SK-N-SH (cell line): ENCODE measurements around the gene CAMK2N1. TPM values are rescaled to one million over a fixed set of nuclear protein-coding genes. Genes with fewer than 3 reads are reported as not detected.

Experiments
- CTCF ChIA-PET: fragments of 300-600, 350-600 bp; formaldehyde crosslinking; extraction: SDS; loops from one replicate; lab custom pipeline; 2021; lab: Yijun Ruan, JAX
- POLR2A ChIA-PET: fragments of 350-600 bp; sonication (Branson Sonifier 250); formaldehyde crosslinking; extraction: SDS; loops from one replicate; lab custom pipeline; 2020; ENCODE audit warnings: antibody characterized with exemption, inconsistent platforms; lab: Yijun Ruan, JAX
- DNase-seq: peaks from one replicate; pipeline ENCODE4 v3.0.0; 2012
- H2AFZ ChIP-seq: fragments of 200-600 bp; sonication (generic); 2 replicates; pipeline ENCODE4 v1.8.1; 2016; ENCODE audit warnings: antibody characterized with exemption, mild to moderate bottlenecking, low read depth
- H3F3A ChIP-seq: fragments of 200-600 bp; sonication (generic); replicated peaks from 2 replicates; pipeline ENCODE3; 2016; ENCODE audit warnings: antibody characterized with exemption, mild to moderate bottlenecking; ENCODE audit not compliant: insufficient read depth
- H3K27ac ChIP-seq, 2 experiments: fragments of 200-500 bp in 1 of 2; fragments of 200-600 bp in 1 of 2; sonication (Bioruptor generic) in 1 of 2; sonication (generic), shearing (Covaris generic) in 1 of 2; 2 replicates each; pipeline versions ENCODE4 v1.5.1 to v1.6.1; 2014 to 2016; ENCODE audit warnings: low read depth in 2 of 2, inconsistent platforms in 1 of 2, low read length in 1 of 2, mild to moderate bottlenecking in 1 of 2, mixed read lengths in 1 of 2
- H3K27me3 ChIP-seq: fragments of 200-600 bp; sonication (generic), shearing (Covaris generic); 2 replicates; pipeline ENCODE4 v1.6.1; 2016; ENCODE audit warnings: mixed run types; ENCODE audit not compliant: insufficient read depth
- H3K36me3 ChIP-seq, 2 experiments: fragments of 200-500 bp in 1 of 2; fragments of 200-600 bp in 1 of 2; sonication (Bioruptor generic) in 1 of 2; sonication (generic) in 1 of 2; replicated peaks in 1 of 2; 2 replicates each; pipeline versions ENCODE3 to v1.5.1; 2014 to 2016; ENCODE audit warnings: low read length in 1 of 2, mild to moderate bottlenecking in 1 of 2; ENCODE audit not compliant: insufficient read depth in 2 of 2, control insufficient read depth in 1 of 2
- H3K4me1 ChIP-seq, 2 experiments: fragments of 200-500 bp in 1 of 2; fragments of 200-600 bp in 1 of 2; sonication (Bioruptor generic) in 1 of 2; sonication (generic), shearing (Covaris generic) in 1 of 2; 2 replicates each; pipeline versions ENCODE4 v1.5.1 to v1.6.1; 2014 to 2016; ENCODE audit warnings: low read depth in 1 of 2, low read length in 1 of 2, mixed run types in 1 of 2; ENCODE audit not compliant: insufficient read depth in 2 of 2, control insufficient read depth in 1 of 2
- H3K4me2 ChIP-seq: fragments of 200-600 bp; sonication (generic), shearing (Covaris generic); 2 replicates; pipeline ENCODE4 v1.6.1; 2017; ENCODE audit warnings: mixed run types
- H3K4me3 ChIP-seq, 2 experiments: fragments of 200-500 bp in 1 of 2; fragments of 200-600 bp in 1 of 2; sonication (Bioruptor generic) in 1 of 2; sonication (generic), shearing (Covaris generic) in 1 of 2; 2 replicates each; pipeline versions ENCODE4 v1.5.1 to v1.8.1; 2014 to 2016; ENCODE audit warnings: low read depth in 2 of 2, inconsistent platforms in 1 of 2, low read length in 1 of 2, mild to moderate bottlenecking in 1 of 2, mixed read lengths in 1 of 2, moderate library complexity in 1 of 2
- H3K79me2 ChIP-seq: fragments of 200-600 bp; sonication (generic); 2 replicates; pipeline ENCODE4 v1.8.1; 2017; ENCODE audit warnings: mild to moderate bottlenecking; ENCODE audit not compliant: insufficient read depth
- H3K9ac ChIP-seq: fragments of 200-600 bp; sonication (generic); 2 replicates; pipeline ENCODE4 v1.6.1; 2017; ENCODE audit warnings: mixed run types
- H3K9me2 ChIP-seq: fragments of 200-600 bp; sonication (generic); 2 replicates; pipeline ENCODE4 v1.6.1; 2017; ENCODE audit warnings: mixed run types
- H3K9me3 ChIP-seq: fragments of 200-600 bp; sonication (generic); 2 replicates; pipeline ENCODE4 v1.6.1; 2017; ENCODE audit warnings: mixed run types, mild to moderate bottlenecking, moderate library complexity
- H4K20me1 ChIP-seq: fragments of 200-600 bp; sonication (generic); 2 replicates; pipeline ENCODE4 v1.6.1; 2017; ENCODE audit warnings: mild to moderate bottlenecking, mixed run types; ENCODE audit not compliant: insufficient read depth
- EP300 ChIP-seq, 2 experiments: IDR thresholded peaks; 2 replicates each; pipeline versions ENCODE4 v1.4.0 to v1.6.1; 2012; ENCODE audit warnings: borderline replicate concordance in 1 of 2, low read depth in 1 of 2, low read length in 1 of 2
- FOSL2 ChIP-seq: IDR thresholded peaks from 2 replicates; pipeline ENCODE4 v1.4.0; 2012; ENCODE audit warnings: low read depth, mild to moderate bottlenecking, moderate library complexity, borderline replicate concordance
- GATA2 ChIP-seq: sonication (generic); formaldehyde crosslinking; IDR thresholded peaks from 2 replicates; pipeline ENCODE4 v1.5.0; 2020; ENCODE audit warnings: mild to moderate bottlenecking, missing genetic modification reagents
- MXI1 ChIP-seq: IDR thresholded peaks from 2 replicates; pipeline ENCODE4 v1.6.1; 2012; ENCODE audit warnings: mild to moderate bottlenecking, low read depth, low read length, improper control_type of control experiment
- NRF1 ChIP-seq: IDR thresholded peaks from 2 replicates; pipeline ENCODE4 v1.6.1; 2012; ENCODE audit warnings: low read depth, mild to moderate bottlenecking, low read length
- RAD21 ChIP-seq: IDR thresholded peaks from 2 replicates; pipeline ENCODE4 v1.6.1; 2012; ENCODE audit warnings: mild to moderate bottlenecking, low read length
- RCOR1 ChIP-seq: fragments of 150-350 bp; IDR thresholded peaks from 2 replicates; pipeline ENCODE4 v1.6.1; 2017; ENCODE audit warnings: antibody characterized with exemption, low read length
- SIN3A ChIP-seq: IDR thresholded peaks from 2 replicates; pipeline ENCODE4 v1.6.1; 2012; ENCODE audit warnings: low read depth, mild to moderate bottlenecking, low read length, moderate library complexity, borderline replicate concordance
- TCF12 ChIP-seq: IDR thresholded peaks from 2 replicates; pipeline ENCODE4 v1.4.0; 2012
- WGBS: methylation state at CpG from one replicate; pipeline ENCODE4 v1.1.6; 2017; ENCODE audit warnings: low lambda C conversion rate; 5-methylcytosine and 5-hydroxymethylcytosine counted together
- polyA plus RNA-seq, 3 experiments: library from polyadenylated mRNA; depleted of rRNA; stranded (reverse); fragments of >200 nt; gene quantifications; 2 replicates each; pipeline ENCODE4 v1.2.3, GENCODE V29; 2012
- TF ChIP-seq, protein P1 (sequence below): fragments of 150-350 bp; IDR thresholded peaks from 2 replicates; pipeline ENCODE4 v1.6.1; 2016; ENCODE audit warnings: mild to moderate bottlenecking, low read depth, low read length
- TF ChIP-seq, protein P2 (sequence below): IDR thresholded peaks from 2 replicates; pipeline ENCODE4; 2012
- TF ChIP-seq, protein P3 (sequence below): fragments of 150-350 bp; IDR thresholded peaks from 2 replicates; pipeline ENCODE4 v1.6.1; 2017; ENCODE audit warnings: antibody characterized with exemption, low read length, low read depth, borderline replicate concordance
- TF ChIP-seq, protein P4 (sequence below): IDR thresholded peaks from 2 replicates; pipeline ENCODE4 v1.4.0; 2012; ENCODE audit warnings: low read depth, borderline replicate concordance
- TF ChIP-seq, protein P5 (sequence below): IDR thresholded peaks from 2 replicates; pipeline ENCODE4 v1.4.0; 2012; ENCODE audit warnings: low read depth
- TF ChIP-seq, protein P6 (sequence below): fragments of 200-600 bp; sonication (generic); IDR thresholded peaks from 2 replicates; pipeline ENCODE4 v1.6.1; 2017; ENCODE audit warnings: antibody characterized with exemption, mild to moderate bottlenecking, moderate library complexity

Gene CAMK2N1
- polyA plus RNA-seq, 1 of the 3 experiments (the other 2 are of a cell fraction), result 5.3 TPM

DNA sequence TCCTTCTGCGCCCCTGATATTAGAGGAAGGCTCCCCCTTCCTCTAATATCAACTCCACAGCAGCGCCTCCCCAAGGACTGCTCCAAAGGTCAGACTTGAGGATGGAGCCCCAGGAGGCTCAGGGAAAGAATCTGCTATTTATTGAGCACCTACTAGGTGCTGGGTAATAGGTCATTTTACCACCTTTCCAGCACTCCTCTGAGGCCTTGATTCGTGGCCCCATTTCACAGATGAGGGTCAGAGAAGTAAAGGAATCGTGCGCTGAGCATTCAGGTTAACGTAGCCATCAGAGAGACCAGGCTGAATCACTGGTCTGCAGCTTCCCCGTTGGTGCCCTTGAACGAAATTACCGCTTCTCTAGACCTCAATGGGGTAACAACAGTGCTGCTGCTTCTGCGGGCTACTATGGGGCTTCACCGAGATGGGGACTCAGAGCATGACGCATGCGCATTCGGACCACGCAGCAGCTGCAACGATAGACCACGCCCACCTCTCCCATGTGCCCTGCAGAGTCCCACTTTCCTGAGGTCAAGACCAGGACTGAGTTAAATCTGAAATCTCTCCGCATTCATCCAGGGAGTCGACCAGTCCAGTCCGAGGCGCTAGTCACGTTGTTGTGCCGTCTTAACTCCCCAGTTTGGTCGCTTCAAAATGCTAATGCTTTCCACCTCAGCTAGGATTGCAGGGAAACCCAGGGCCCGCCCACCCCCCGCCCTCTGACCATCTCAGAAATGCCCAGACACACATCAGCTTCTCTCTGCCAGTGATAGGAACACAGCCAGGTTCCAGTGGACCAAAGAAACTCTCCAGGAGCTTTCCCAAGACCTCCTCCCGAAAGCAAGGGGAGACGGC, 12.9 kb downstream of the CAMK2N1 start:
- ChIA-PET POLR2A (interaction anchor here (2.5 kb wide), 1 partner anchor 11 kb away, joined by 14 read pairs; no protein-coding TSS in a partner anchor), CTCF (interaction anchor here (0.7 to 3.2 kb wide), 6 partner anchors 10 to 260 kb away, joined by 3 to 13 read pairs (median 3); no protein-coding TSS in a partner anchor)
- no peaks in the 10 kb centered on the region for H3F3A ChIP-seq
- H3K4me2 ChIP-seq, result no peak overlapping the region
- no peak overlapping the region for H3K9ac ChIP-seq
- 56% methylated on average over 17 of the region's 28 CpGs for WGBS
- peak; percentile 78 for DNase-seq
- H2AFZ ChIP-seq, result no peak overlapping the region
- no peaks in the 10 kb centered on the region for H3K79me2 ChIP-seq
- peaks cover 0 to 38% of the 10 kb centered on the region in 2 experiments; a peak in 2 of 4 replicates for H3K4me1 ChIP-seq
- H3K4me3 ChIP-seq, result no peak overlapping the region
- no peaks in the 10 kb centered on the region for H4K20me1 ChIP-seq
- TF ChIP-seq, protein P1, sequence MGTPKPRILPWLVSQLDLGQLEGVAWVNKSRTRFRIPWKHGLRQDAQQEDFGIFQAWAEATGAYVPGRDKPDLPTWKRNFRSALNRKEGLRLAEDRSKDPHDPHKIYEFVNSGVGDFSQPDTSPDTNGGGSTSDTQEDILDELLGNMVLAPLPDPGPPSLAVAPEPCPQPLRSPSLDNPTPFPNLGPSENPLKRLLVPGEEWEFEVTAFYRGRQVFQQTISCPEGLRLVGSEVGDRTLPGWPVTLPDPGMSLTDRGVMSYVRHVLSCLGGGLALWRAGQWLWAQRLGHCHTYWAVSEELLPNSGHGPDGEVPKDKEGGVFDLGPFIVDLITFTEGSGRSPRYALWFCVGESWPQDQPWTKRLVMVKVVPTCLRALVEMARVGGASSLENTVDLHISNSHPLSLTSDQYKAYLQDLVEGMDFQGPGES, result no peak
- TF ChIP-seq NRF1, result 0 out of 2 replicates have a peak, but pooled peaks have one; percentile 28
- TF ChIP-seq, protein P2, sequence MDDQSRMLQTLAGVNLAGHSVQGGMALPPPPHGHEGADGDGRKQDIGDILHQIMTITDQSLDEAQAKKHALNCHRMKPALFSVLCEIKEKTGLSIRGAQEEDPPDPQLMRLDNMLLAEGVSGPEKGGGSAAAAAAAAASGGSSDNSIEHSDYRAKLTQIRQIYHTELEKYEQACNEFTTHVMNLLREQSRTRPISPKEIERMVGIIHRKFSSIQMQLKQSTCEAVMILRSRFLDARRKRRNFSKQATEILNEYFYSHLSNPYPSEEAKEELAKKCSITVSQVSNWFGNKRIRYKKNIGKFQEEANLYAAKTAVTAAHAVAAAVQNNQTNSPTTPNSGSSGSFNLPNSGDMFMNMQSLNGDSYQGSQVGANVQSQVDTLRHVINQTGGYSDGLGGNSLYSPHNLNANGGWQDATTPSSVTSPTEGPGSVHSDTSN, result no peak
- TF ChIP-seq, all 33 proteins: peak for 1
- Histone ChIP-seq H3K27ac (peak overlapping the region in 1 of 2 experiments; percentile 74; a peak in 2 of 4 replicates), H3K36me3 (no peaks in the 10 kb centered on the region), H3K9me3 (no peaks in the 10 kb centered on the region), H3K27me3 (no peaks in the 10 kb centered on the region), H3K9me2 (no peaks in the 10 kb centered on the region)

DNA sequence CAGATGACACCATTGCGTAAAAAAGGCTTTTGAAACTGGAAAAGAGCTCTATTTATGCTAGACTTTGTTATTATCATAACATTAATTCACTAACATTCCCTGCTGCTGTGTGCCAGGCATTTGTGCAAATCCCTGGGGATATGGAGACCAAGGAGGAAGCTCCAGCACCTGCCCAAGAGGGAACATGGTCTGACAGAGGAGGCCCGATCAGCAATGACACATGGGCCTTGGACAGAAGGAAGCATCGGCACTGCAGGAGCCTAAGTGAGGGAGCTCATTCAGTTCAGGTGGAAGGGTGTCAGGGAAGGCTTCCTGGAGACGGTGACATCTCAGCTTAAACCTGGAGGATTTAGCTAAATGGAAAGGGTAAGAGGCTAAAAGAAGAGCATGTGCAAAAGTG, 13.9 kb downstream of the CAMK2N1 start:
- no peaks in the 10 kb centered on the region for H3K9me2 ChIP-seq
- H3F3A ChIP-seq, result no peaks in the 10 kb centered on the region
- H3K9me3 ChIP-seq, result no peaks in the 10 kb centered on the region
- ChIA-PET POLR2A (no interaction called here), CTCF (interaction anchor here (3.2 kb wide), 2 partner anchors 12 to 42 kb away, joined by 13 to 19 read pairs; partner anchors contain the start of gene CAMK2N1)
- H4K20me1 ChIP-seq, result no peaks in the 10 kb centered on the region
- H3K4me1 ChIP-seq, result peaks cover 0 to 29% of the 10 kb centered on the region in 2 experiments; a peak in 2 of 4 replicates
- no peak overlapping the region for H3K4me3 ChIP-seq
- H3K36me3 ChIP-seq, result no peaks in the 10 kb centered on the region
- H3K27ac ChIP-seq, result no peak overlapping the region; a peak in 1 of 4 replicates
- no peaks in the 10 kb centered on the region for H3K27me3 ChIP-seq
- no peak overlapping the region for H3K4me2 ChIP-seq
- no peak overlapping the region for H3K9ac ChIP-seq
- H2AFZ ChIP-seq, result no peak overlapping the region
- WGBS, result 83% methylated on average over 4 of the region's 4 CpGs
- H3K79me2 ChIP-seq, result no peaks in the 10 kb centered on the region
- DNase-seq, result no peak
- TF ChIP-seq, protein P3, sequence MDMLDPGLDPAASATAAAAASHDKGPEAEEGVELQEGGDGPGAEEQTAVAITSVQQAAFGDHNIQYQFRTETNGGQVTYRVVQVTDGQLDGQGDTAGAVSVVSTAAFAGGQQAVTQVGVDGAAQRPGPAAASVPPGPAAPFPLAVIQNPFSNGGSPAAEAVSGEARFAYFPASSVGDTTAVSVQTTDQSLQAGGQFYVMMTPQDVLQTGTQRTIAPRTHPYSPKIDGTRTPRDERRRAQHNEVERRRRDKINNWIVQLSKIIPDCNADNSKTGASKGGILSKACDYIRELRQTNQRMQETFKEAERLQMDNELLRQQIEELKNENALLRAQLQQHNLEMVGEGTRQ, result no peak
- TF ChIP-seq RAD21 (no peak), EP300 (IDR thresholded peaks at IDR 0.05; ENCODE audit: borderline replicate concordance in 1 of 2, low read depth in 1 of 2, low read length in 1 of 2) (no peak), RCOR1 (no peak), MXI1 (no peak), FOSL2 (no peak), GATA2 (CRISPR knock-in tag) (no peak), SIN3A (no peak), TCF12 (no peak)
- TF ChIP-seq, protein P4, sequence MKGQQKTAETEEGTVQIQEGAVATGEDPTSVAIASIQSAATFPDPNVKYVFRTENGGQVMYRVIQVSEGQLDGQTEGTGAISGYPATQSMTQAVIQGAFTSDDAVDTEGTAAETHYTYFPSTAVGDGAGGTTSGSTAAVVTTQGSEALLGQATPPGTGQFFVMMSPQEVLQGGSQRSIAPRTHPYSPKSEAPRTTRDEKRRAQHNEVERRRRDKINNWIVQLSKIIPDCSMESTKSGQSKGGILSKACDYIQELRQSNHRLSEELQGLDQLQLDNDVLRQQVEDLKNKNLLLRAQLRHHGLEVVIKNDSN, result no peak
- TF ChIP-seq, protein P5, sequence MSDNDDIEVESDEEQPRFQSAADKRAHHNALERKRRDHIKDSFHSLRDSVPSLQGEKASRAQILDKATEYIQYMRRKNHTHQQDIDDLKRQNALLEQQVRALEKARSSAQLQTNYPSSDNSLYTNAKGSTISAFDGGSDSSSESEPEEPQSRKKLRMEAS, result no peak
- TF ChIP-seq, protein P6, sequence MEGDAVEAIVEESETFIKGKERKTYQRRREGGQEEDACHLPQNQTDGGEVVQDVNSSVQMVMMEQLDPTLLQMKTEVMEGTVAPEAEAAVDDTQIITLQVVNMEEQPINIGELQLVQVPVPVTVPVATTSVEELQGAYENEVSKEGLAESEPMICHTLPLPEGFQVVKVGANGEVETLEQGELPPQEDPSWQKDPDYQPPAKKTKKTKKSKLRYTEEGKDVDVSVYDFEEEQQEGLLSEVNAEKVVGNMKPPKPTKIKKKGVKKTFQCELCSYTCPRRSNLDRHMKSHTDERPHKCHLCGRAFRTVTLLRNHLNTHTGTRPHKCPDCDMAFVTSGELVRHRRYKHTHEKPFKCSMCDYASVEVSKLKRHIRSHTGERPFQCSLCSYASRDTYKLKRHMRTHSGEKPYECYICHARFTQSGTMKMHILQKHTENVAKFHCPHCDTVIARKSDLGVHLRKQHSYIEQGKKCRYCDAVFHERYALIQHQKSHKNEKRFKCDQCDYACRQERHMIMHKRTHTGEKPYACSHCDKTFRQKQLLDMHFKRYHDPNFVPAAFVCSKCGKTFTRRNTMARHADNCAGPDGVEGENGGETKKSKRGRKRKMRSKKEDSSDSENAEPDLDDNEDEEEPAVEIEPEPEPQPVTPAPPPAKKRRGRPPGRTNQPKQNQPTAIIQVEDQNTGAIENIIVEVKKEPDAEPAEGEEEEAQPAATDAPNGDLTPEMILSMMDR, result no peak
